K562 (cell line): Measurements from ENCODE around the gene SAMD4A. TPM values are rescaled to one million over a fixed set of nuclear protein-coding genes. Genes with fewer than 3 reads are reported as not detected.
A peak's percentile ranks its signal among the peaks of the same experiment; 100 is the strongest.

Experiments used
- EZH2 ChIP-seq: IDR thresholded peaks from 2 replicates; pipeline ENCODE4 v1.6.1; 2012; ENCODE audit warnings: low read depth, mild to moderate bottlenecking, inconsistent platforms, low read length, borderline replicate concordance
- FIP1L1 ChIP-seq: fragments of 200-400 bp; formaldehyde crosslinking; IDR thresholded peaks from 2 replicates; pipeline ENCODE4 v1.6.1; 2018; ENCODE audit warnings: mild to moderate bottlenecking, low read depth, low read length; ENCODE audit not compliant: poor library complexity, severe bottlenecking
- GATA2 ChIP-seq: sonication (generic); formaldehyde crosslinking; IDR thresholded peaks from 2 replicates; pipeline ENCODE4 v1.4.0; 2020; ENCODE audit warnings: mild to moderate bottlenecking, missing genetic modification reagents
- NFRKB ChIP-seq: fragments of 450-650 bp; IDR thresholded peaks from 2 replicates; pipeline ENCODE4 v1.6.1; 2016; ENCODE audit warnings: low read depth
- NR2C1 ChIP-seq, 2 experiments: fragments of 450-650 bp; IDR thresholded peaks; 2 replicates each; pipeline ENCODE4 v1.6.1; 2017; ENCODE audit warnings: mild to moderate bottlenecking in 2 of 2, antibody characterized with exemption in 1 of 2, inconsistent platforms in 1 of 2, missing compliant biosample characterization in 1 of 2, missing genetic modification characterization in 1 of 2
- PTTG1 ChIP-seq: fragments of 450-650 bp; IDR thresholded peaks from 2 replicates; pipeline ENCODE4 v1.6.1; 2016; ENCODE audit warnings: low read depth, mild to moderate bottlenecking, missing genetic modification characterization, missing compliant biosample characterization
- TGIF2 ChIP-seq: sonication (generic); formaldehyde crosslinking; IDR thresholded peaks from 2 replicates; pipeline ENCODE4 v1.8.1; 2022; ENCODE audit warnings: mild to moderate bottlenecking, missing genetic modification reagents, moderate library complexity
- ZBTB7A ChIP-seq: IDR thresholded peaks from 2 replicates; pipeline ENCODE4 v1.6.1; 2011; ENCODE audit warnings: low read depth, mild to moderate bottlenecking, low read length, moderate library complexity, borderline replicate concordance; ENCODE audit not compliant: control insufficient read depth
- ZNF184 ChIP-seq: sonication (generic); formaldehyde crosslinking; IDR thresholded peaks from 2 replicates; pipeline ENCODE4 v1.5.0; 2020; ENCODE audit warnings: missing genetic modification reagents
- polyA plus RNA-seq, 8 experiments: library from polyadenylated mRNA; depleted of rRNA in 4 of 8; stranded (reverse) in 5 of 8; unstranded in 3 of 8; fragments of >200 nt; fragmentation: Nextera tagmentation in 2 of 8; fragmentation: Illumina TruSeq in 1 of 8; extraction: Ambion mirVana in 2 of 8; extraction: Trizol in 1 of 8; gene quantifications; 2 replicates each; pipeline versions ENCODE4 v1.2.1 to v1.2.3, GENCODE V29; 2011 to 2014; ENCODE audit warnings: inconsistent platforms in 1 of 8, missing spikeins in 1 of 8
- total RNA-seq, 7 experiments: library from RNA; depleted of rRNA in 6 of 7; stranded (reverse); fragments of >200 nt in 6 of 7; fragmentation: Illumina TruSeq in 2 of 7; extraction: Trizol in 2 of 7; gene quantifications; 2 replicates each; pipeline versions ENCODE4 v1.2.1 to v1.2.3, GENCODE V29; 2011 to 2021; ENCODE audit warnings: low replicate concordance in 1 of 7
- TF ChIP-seq, protein P1 (sequence below), 3 experiments: fragments of 200-800 bp in 1 of 3; fragments of 250-450 bp in 1 of 3; fragments of 450-650 bp in 1 of 3; sonication (Bioruptor Pico) in 1 of 3; sonication (Bioruptor generic) in 1 of 3; formaldehyde crosslinking in 1 of 3; IDR thresholded peaks; 2 replicates each; pipeline versions ENCODE4 v1.6.1 to v1.8.0; 2016 to 2022; ENCODE audit warnings: mild to moderate bottlenecking in 2 of 3, missing genetic modification characterization in 2 of 3, missing compliant biosample characterization in 1 of 3, moderate library complexity in 1 of 3
- TF ChIP-seq, protein P2 (sequence below): fragments of 450-650 bp; formaldehyde crosslinking; conservative IDR thresholded peaks from 2 replicates; pipeline ENCODE4 v1.4.0; 2022; ENCODE audit warnings: mild to moderate bottlenecking, missing genetic modification characterization
- TF ChIP-seq, protein P3 (sequence below): fragments of 200-800 bp; sonication (Bioruptor generic); IDR thresholded peaks from 2 replicates; pipeline ENCODE4 v1.6.1; 2017; ENCODE audit warnings: missing genetic modification characterization, missing compliant biosample characterization
- TF ChIP-seq, protein P4 (sequence below), 2 experiments: fragments of 450-650 bp in 1 of 2; IDR thresholded peaks; 2 replicates each; pipeline ENCODE4 v1.6.1; 2011 to 2017; ENCODE audit warnings: low read depth in 2 of 2, antibody characterized with exemption in 1 of 2, borderline replicate concordance in 1 of 2, low read length in 1 of 2, mild to moderate bottlenecking in 1 of 2, mixed read lengths in 1 of 2; ENCODE audit not compliant: control insufficient read depth in 1 of 2
- TF ChIP-seq, protein P5 (sequence below): fragments of 250-450 bp; sonication (Bioruptor Pico); IDR thresholded peaks from 2 replicates; pipeline ENCODE4 v1.8.0; 2021; ENCODE audit warnings: mild to moderate bottlenecking, moderate library complexity

The SAMD4A gene
- total and polyA plus RNA-seq, 9 of the 15 experiments (the other 6 are each of a cell fraction or from before 2014, with no cell fraction given) = 0.66 to 6.8 (median 3.3) TPM

DNA sequence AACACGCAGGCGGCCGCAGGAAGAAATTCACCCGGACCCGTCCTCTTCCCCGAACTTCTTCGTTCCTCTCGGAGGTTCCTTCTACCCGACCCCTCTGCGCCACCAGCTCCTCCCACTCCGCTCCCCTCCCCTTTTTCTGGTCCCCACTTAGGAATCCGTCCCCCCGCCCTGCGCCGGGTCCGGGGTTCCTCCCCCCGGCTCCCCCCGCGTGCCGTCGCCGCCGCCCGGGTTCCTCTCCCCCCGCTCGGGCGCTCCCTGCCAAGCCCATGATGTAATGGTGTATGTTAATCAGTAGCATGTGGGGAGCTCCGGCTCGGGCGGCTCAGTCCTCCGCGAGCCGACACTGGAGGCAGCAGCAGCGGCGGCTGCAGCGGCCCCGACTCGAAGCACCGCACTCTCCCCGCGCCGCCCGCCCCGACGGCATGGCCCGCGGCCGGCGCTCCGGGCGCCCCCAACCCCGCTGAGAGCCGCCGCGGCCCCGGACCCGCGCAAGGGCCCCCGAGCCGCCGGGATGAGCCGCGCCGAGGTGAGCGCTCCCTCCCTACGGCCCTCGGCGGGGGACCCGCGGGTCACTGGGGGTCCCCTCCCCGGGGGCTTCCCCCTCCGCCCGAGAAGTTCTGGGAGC is 1.0 kb upstream of the SAMD4A start (continued):
- TF ChIP-seq, protein P1, sequence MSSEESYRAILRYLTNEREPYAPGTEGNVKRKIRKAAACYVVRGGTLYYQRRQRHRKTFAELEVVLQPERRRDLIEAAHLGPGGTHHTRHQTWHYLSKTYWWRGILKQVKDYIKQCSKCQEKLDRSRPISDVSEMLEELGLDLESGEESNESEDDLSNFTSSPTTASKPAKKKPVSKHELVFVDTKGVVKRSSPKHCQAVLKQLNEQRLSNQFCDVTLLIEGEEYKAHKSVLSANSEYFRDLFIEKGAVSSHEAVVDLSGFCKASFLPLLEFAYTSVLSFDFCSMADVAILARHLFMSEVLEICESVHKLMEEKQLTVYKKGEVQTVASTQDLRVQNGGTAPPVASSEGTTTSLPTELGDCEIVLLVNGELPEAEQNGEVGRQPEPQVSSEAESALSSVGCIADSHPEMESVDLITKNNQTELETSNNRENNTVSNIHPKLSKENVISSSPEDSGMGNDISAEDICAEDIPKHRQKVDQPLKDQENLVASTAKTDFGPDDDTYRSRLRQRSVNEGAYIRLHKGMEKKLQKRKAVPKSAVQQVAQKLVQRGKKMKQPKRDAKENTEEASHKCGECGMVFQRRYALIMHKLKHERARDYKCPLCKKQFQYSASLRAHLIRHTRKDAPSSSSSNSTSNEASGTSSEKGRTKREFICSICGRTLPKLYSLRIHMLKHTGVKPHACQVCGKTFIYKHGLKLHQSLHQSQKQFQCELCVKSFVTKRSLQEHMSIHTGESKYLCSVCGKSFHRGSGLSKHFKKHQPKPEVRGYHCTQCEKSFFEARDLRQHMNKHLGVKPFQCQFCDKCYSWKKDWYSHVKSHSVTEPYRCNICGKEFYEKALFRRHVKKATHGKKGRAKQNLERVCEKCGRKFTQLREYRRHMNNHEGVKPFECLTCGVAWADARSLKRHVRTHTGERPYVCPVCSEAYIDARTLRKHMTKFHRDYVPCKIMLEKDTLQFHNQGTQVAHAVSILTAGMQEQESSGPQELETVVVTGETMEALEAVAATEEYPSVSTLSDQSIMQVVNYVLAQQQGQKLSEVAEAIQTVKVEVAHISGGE (CRISPR knock-in tag; IDR thresholded peaks at IDR 0.05) = peak in 1 of 3 experiments; percentile 70; a peak in 1 of 6 replicates
- TF ChIP-seq, protein P2, sequence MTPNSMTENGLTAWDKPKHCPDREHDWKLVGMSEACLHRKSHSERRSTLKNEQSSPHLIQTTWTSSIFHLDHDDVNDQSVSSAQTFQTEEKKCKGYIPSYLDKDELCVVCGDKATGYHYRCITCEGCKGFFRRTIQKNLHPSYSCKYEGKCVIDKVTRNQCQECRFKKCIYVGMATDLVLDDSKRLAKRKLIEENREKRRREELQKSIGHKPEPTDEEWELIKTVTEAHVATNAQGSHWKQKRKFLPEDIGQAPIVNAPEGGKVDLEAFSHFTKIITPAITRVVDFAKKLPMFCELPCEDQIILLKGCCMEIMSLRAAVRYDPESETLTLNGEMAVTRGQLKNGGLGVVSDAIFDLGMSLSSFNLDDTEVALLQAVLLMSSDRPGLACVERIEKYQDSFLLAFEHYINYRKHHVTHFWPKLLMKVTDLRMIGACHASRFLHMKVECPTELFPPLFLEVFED (CRISPR knock-in tag) = no peak
- TF ChIP-seq EZH2 (no peak), NFRKB (no peak), NR2C1 (IDR thresholded peaks at IDR 0.05) (0 out of 2 replicates have a peak, but pooled peaks have one; percentile 13), NR2C1 (tag; IDR thresholded peaks at IDR 0.05) (no peak), PTTG1 (tag) (no peak), ZNF184 (no peak), FIP1L1 (no peak), ZBTB7A (peak; percentile 6; the same call in 1 of the 2 replicates), TGIF2 (CRISPR knock-in tag) (no peak), GATA2 (CRISPR knock-in tag) (no peak)
- TF ChIP-seq, protein P3, sequence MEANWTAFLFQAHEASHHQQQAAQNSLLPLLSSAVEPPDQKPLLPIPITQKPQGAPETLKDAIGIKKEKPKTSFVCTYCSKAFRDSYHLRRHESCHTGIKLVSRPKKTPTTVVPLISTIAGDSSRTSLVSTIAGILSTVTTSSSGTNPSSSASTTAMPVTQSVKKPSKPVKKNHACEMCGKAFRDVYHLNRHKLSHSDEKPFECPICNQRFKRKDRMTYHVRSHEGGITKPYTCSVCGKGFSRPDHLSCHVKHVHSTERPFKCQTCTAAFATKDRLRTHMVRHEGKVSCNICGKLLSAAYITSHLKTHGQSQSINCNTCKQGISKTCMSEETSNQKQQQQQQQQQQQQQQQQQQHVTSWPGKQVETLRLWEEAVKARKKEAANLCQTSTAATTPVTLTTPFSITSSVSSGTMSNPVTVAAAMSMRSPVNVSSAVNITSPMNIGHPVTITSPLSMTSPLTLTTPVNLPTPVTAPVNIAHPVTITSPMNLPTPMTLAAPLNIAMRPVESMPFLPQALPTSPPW (CRISPR knock-in tag) = peak; percentile 99
- TF ChIP-seq, protein P4, sequence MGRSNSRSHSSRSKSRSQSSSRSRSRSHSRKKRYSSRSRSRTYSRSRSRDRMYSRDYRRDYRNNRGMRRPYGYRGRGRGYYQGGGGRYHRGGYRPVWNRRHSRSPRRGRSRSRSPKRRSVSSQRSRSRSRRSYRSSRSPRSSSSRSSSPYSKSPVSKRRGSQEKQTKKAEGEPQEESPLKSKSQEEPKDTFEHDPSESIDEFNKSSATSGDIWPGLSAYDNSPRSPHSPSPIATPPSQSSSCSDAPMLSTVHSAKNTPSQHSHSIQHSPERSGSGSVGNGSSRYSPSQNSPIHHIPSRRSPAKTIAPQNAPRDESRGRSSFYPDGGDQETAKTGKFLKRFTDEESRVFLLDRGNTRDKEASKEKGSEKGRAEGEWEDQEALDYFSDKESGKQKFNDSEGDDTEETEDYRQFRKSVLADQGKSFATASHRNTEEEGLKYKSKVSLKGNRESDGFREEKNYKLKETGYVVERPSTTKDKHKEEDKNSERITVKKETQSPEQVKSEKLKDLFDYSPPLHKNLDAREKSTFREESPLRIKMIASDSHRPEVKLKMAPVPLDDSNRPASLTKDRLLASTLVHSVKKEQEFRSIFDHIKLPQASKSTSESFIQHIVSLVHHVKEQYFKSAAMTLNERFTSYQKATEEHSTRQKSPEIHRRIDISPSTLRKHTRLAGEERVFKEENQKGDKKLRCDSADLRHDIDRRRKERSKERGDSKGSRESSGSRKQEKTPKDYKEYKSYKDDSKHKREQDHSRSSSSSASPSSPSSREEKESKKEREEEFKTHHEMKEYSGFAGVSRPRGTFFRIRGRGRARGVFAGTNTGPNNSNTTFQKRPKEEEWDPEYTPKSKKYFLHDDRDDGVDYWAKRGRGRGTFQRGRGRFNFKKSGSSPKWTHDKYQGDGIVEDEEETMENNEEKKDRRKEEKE (IDR thresholded peaks at IDR 0.05; ENCODE audit: borderline replicate concordance in 1 of 2, control insufficient read depth in 1 of 2, low read depth in 2 of 2, low read length in 1 of 2) = no peak
- TF ChIP-seq, protein P5, sequence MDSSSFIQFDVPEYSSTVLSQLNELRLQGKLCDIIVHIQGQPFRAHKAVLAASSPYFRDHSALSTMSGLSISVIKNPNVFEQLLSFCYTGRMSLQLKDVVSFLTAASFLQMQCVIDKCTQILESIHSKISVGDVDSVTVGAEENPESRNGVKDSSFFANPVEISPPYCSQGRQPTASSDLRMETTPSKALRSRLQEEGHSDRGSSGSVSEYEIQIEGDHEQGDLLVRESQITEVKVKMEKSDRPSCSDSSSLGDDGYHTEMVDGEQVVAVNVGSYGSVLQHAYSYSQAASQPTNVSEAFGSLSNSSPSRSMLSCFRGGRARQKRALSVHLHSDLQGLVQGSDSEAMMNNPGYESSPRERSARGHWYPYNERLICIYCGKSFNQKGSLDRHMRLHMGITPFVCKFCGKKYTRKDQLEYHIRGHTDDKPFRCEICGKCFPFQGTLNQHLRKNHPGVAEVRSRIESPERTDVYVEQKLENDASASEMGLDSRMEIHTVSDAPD (CRISPR knock-in tag) = no peak
